ENCODE data around the gene PTPRT.
"Not testable (repeated sequence)": the region's sequence is repeated elsewhere in the genome, so short reads cannot be mapped to it uniquely, and the experiment has no call there.

PTPRT gene

DNA sequence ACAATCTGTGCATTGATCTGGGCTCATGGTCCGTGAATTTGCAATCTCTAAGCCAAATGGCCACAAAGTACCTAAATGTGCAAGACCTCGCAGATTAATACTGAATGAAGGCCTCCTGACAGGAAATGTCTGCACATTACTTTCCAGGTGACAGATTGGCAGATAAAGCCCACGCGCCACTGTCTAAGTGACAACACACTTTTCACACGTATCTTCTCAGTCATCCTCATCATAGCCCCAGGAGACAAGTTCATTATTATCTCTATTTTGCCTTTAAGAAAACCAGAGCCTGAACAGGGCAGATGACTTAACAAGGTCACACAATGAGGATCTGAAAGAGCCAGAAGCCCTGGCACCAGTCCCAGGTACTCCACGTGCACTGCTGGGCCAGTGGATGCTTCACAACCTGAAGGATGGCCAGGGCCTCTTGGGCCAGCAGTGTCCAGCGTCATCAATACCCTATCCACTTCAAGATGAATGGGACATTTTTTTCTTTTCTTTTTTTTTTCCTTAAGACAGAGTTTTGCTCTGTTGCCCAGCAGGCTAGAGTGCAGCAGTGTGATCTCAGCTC lies 266.3 kb downstream of the PTPRT start:
- no peak for TF ChIP-seq MYC (IDR thresholded peaks at IDR 0.05; ENCODE audit: low read depth, low read length)
- TF ChIP-seq, protein P1, sequence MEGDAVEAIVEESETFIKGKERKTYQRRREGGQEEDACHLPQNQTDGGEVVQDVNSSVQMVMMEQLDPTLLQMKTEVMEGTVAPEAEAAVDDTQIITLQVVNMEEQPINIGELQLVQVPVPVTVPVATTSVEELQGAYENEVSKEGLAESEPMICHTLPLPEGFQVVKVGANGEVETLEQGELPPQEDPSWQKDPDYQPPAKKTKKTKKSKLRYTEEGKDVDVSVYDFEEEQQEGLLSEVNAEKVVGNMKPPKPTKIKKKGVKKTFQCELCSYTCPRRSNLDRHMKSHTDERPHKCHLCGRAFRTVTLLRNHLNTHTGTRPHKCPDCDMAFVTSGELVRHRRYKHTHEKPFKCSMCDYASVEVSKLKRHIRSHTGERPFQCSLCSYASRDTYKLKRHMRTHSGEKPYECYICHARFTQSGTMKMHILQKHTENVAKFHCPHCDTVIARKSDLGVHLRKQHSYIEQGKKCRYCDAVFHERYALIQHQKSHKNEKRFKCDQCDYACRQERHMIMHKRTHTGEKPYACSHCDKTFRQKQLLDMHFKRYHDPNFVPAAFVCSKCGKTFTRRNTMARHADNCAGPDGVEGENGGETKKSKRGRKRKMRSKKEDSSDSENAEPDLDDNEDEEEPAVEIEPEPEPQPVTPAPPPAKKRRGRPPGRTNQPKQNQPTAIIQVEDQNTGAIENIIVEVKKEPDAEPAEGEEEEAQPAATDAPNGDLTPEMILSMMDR (IDR thresholded peaks at IDR 0.05; ENCODE audit: low read depth, low read length): no peak
- TF ChIP-seq, protein P2, sequence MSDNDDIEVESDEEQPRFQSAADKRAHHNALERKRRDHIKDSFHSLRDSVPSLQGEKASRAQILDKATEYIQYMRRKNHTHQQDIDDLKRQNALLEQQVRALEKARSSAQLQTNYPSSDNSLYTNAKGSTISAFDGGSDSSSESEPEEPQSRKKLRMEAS (IDR thresholded peaks at IDR 0.05; ENCODE audit: low read depth, low read length): no peak
- TF ChIP-seq POLR2A (IDR thresholded peaks at IDR 0.05; ENCODE audit: extremely low read depth, insufficient read length): no peak
- no peak overlapping the region for H3K4me3 ChIP-seq (ENCODE audit: low read depth, low read length)
- no peak for DNase-seq (ENCODE audit: low read depth)

DNA sequence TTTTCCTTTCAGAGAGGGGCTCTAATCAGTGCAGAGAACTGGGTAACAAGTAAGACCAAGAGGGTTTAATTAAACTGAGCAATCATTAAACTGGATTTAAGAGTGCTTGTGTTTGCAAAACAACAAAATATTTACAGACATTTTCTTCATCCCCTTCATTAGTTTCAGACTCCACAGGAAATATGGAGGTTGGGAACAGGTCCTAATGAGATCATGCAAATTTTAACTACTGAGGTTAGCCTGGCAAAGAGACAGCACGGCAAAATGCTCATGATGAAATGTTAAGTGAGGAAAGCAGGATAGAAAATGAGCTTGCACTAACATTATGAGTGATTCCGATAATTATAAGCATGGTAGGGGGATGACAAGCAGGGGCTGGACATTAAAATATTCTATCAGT lies 268.9 kb downstream of the PTPRT start:
- DNase-seq (ENCODE audit: low read depth): no peak
- TF ChIP-seq, protein P2 (IDR thresholded peaks at IDR 0.05; ENCODE audit: low read depth, low read length): no peak
- TF ChIP-seq MYC (IDR thresholded peaks at IDR 0.05; ENCODE audit: low read depth, low read length) (no peak), POLR2A (IDR thresholded peaks at IDR 0.05; ENCODE audit: extremely low read depth, insufficient read length) (no peak)
- TF ChIP-seq, protein P1 (IDR thresholded peaks at IDR 0.05; ENCODE audit: low read depth, low read length): no peak
- H3K4me3 ChIP-seq (ENCODE audit: low read depth, low read length): no peak overlapping the region

DNA sequence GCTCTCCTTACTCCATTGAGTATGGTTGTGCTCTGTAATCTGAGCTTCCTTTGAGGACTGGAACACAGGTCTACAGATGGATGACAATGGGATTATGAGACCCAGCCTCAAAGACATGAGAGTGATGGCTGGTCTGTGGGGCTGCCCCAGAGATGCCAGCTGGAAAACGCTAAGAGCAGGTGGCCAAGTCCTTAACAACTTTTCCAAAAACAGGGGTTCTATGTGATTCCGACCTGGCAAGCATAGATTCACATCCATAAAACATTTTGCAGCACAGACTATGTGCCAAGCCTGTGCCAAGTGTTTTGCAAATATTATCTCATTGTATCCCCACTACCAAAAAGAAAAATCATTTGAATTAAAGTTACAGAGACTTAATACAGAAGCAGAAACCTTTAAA lies 270.4 kb downstream of the PTPRT start:
- no peak for DNase-seq (ENCODE audit: low read depth)
- no peak for TF ChIP-seq POLR2A (IDR thresholded peaks at IDR 0.05; ENCODE audit: extremely low read depth, insufficient read length)
- no peak overlapping the region for H3K4me3 ChIP-seq (ENCODE audit: low read depth, low read length)

DNA sequence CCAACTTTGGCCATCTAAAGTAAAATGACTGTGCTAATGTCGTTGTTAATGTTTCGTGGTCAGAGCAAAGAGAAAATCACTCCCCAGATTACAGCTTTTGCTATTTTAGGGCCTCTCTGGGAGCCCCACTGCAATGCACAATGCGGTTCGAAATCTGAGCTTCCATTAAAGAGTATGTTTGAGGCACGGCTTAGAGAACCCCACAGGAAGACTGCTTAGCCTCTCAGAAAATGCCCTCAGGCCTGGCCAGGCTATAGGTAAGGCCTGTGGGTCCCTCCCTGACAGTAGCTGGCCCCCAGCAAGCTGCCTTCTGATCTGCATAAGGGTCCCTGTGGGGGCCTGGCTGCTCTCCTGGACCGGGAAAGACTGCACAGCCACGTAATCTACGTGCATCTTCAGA lies 274.6 kb downstream of the PTPRT start:
- DNase-seq (ENCODE audit: low read depth): no peak
- H3K4me3 ChIP-seq (ENCODE audit: low read depth, low read length): no peak overlapping the region
- TF ChIP-seq, protein P1 (IDR thresholded peaks at IDR 0.05; ENCODE audit: low read depth, low read length): no peak
- TF ChIP-seq POLR2A (IDR thresholded peaks at IDR 0.05; ENCODE audit: extremely low read depth, insufficient read length) (no peak), MYC (IDR thresholded peaks at IDR 0.05; ENCODE audit: low read depth, low read length) (no peak)
- TF ChIP-seq, protein P2 (IDR thresholded peaks at IDR 0.05; ENCODE audit: low read depth, low read length): no peak

DNA sequence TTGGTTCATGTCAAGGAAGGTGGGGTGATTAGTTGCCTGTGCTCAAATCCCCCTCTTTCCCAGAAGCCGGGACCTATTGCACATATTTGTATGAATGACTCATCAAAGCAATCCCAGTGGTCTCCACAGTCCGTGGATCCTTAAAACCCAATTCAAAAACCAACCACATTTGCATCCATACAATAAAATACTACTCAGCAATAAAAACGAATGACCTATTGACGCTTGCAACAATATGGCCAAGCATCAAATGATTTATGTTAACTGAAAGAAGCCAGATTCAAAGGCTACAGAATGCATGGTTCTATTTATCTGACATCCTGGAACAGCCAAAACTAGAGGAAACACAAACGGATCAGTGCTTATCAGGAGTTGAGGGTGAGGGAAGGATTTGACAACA lies 275.4 kb downstream of the PTPRT start:
- H3K4me3 ChIP-seq (ENCODE audit: low read depth, low read length): no peak overlapping the region
- TF ChIP-seq, protein P1 (IDR thresholded peaks at IDR 0.05; ENCODE audit: low read depth, low read length): no peak
- TF ChIP-seq POLR2A (IDR thresholded peaks at IDR 0.05; ENCODE audit: extremely low read depth, insufficient read length) (no peak), MYC (IDR thresholded peaks at IDR 0.05; ENCODE audit: low read depth, low read length) (no peak)
- TF ChIP-seq, protein P2 (IDR thresholded peaks at IDR 0.05; ENCODE audit: low read depth, low read length): no peak
- no peak for DNase-seq (ENCODE audit: low read depth)

DNA sequence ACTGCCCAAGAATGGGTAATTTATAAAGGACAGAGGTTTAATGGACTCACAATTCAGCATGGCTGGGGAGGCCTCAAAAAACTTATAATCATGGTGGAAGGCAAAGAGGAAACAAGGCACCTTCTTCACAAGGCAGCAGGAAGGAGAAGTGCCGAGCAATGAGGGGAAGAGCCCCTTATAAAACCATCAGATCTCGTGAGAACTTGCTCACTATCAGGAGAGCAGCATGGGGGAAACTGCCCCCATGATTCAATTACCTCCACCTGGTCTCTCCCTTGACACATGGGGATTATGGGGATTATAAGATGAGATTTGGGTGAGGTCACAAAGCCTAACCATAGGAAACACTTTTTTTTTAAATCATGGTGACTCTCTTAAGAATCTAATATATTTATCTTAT lies 278.9 kb downstream of the PTPRT start:
- DNase-seq (ENCODE audit: low read depth): not testable (repeated sequence)

DNA sequence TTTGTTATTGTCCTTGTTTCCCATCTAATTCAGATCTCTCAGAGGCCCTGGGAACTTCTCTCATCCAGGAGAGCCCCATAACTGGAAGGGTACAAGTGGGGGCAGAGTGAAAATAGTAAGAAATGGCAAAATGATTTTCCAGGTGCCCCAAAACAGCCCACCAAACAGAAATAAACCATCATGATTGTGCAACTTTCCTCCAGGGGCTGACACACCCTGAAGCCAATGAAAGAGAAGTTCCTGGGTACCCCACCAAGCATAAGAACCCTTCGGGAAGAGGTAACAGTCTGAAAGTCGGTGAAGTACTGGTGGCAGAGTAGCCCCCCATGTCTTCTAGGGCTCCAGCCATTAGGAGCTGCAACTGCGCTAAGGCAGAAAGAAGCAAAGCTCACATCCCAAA lies 282.0 kb downstream of the PTPRT start:
- H3K4me3 ChIP-seq (ENCODE audit: low read depth, low read length): no peak overlapping the region
- TF ChIP-seq, protein P2 (IDR thresholded peaks at IDR 0.05; ENCODE audit: low read depth, low read length): no peak
- TF ChIP-seq POLR2A (IDR thresholded peaks at IDR 0.05; ENCODE audit: extremely low read depth, insufficient read length) (no peak), MYC (IDR thresholded peaks at IDR 0.05; ENCODE audit: low read depth, low read length) (no peak)
- TF ChIP-seq, protein P1 (IDR thresholded peaks at IDR 0.05; ENCODE audit: low read depth, low read length): no peak
- no peak for DNase-seq (ENCODE audit: low read depth)

More for the DNA sequence above, 278.9 kb downstream of the PTPRT start:
- H3K4me3 ChIP-seq (ENCODE audit: low read depth, low read length): not testable (repeated sequence)

Data from NB4 (cell line).